HG02885 (cell line): ENCODE results near the gene MSGN1.

ENCODE experiments used
- ATAC-seq: cut with Tn5 transposase; IDR thresholded peaks from one replicate; pipeline ENCODE4 v1.9.1; 2021; ENCODE audit warnings: mild to moderate bottlenecking; ENCODE audit not compliant: unreplicated experiment, poor library complexity

Gene MSGN1

GRCh38 chr2:17845806-17846205 is 29.5 kb downstream of the MSGN1 start:
- no peak for ATAC-seq

GRCh38 chr2:17846676-17847075 is 30.4 kb downstream of the MSGN1 start:
- ATAC-seq: no peak

- ATAC-seq: no peak
These were observed 31.0 kb downstream of the MSGN1 start for GRCh38 chr2:17847236-17847635.

GRCh38 chr2:17849275-17849674 is 33.0 kb downstream of the MSGN1 start:
- no peak for ATAC-seq

GRCh38 chr2:17850151-17850550 is 33.9 kb downstream of the MSGN1 start:
- ATAC-seq: no peak

GRCh38 chr2:17851731-17852585 is 35.7 kb downstream of the MSGN1 start:
- peak; percentile 89 for ATAC-seq

GRCh38 chr2:17853799-17854198 is 37.5 kb downstream of the MSGN1 start:
- no peak for ATAC-seq

- no peak for ATAC-seq
These were observed 40.8 kb downstream of the MSGN1 start for GRCh38 chr2:17857021-17857420.

- ATAC-seq: no peak
These were observed 41.8 kb downstream of the MSGN1 start for GRCh38 chr2:17858064-17858463.

GRCh38 chr2:17863539-17863938 is 47.3 kb downstream of the MSGN1 start:
- ATAC-seq: no peak

GRCh38 chr2:17864676-17865075 is 48.4 kb downstream of the MSGN1 start:
- no peak for ATAC-seq

GRCh38 chr2:17867133-17867532 is 50.9 kb downstream of the MSGN1 start:
- no peak for ATAC-seq
